NCI-H2171 (cell line): Measurements from ENCODE around the gene P2RX2.

Experiments
- DNase-seq: peaks from one replicate; lab custom pipeline; 2025; lab: John Stamatoyannopoulos, UW

The P2RX2 gene

DNA sequence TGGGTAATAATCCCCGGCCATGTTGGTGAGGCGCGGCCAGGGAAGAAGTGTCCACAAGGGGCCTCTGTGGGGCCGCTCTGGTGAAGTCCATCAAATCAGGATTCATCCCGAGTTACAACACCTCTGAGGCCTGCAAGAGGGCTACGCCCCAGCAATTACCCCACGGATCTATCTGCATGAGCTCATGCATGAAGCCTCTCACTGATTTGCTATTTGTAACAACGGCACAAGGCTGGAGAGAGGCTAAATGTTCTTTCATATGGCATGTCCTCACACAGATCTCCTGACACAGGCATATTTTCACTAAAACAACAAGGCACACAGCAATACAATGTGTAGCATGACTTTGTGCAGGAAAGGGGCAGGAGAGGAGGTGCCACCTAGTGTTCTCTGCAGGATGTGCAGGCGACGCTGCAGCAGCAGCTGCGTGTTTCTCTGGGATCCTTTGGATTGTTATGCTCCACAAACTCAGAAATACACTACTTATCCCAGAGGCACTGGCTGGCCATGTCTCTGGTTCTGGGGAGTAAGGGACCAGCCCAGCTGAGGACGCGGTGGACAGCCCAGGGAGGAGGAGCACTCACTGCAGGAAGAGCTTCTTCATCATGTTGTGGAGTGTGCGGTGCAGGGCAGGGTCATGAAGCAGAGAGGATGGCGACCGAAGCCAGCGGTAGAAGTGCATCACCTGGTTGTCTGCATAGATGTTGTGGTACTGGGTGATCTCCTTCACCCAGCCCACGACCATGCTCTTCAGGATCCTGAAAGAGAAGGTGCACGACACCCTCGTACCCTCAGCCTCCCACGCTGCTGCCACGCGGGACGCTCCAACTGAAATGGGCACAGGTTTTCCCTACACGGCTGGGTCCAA is 20.2 kb downstream of the P2RX2 start:
- no peak for DNase-seq

DNA sequence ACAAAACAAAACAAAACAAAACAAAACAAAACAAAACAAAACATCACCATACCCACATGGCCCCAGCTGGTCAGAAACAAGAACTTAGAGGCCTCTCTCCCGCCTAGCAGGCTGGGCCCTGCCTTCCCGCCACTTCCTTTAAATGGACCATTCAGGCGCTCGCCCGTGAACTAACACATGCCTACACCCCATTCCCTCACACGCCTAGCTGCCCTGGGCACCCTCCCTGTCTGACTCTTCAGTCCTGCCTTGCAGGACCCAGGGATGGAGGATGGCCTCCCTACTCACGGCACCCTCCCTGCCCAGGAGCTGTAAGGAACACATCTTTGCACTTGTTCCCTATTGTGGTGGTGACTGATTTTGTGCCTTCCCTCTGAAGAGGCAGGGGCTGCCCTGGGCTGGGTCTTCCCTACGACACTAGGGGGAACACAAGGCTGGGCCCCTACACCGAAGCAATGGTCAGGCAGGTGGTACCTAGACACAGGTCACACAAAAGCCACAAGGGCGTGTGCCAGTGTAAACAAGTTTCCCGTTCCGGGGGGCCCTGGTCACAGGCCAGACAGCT is 21.5 kb downstream of the P2RX2 start:
- no peak for DNase-seq

DNA sequence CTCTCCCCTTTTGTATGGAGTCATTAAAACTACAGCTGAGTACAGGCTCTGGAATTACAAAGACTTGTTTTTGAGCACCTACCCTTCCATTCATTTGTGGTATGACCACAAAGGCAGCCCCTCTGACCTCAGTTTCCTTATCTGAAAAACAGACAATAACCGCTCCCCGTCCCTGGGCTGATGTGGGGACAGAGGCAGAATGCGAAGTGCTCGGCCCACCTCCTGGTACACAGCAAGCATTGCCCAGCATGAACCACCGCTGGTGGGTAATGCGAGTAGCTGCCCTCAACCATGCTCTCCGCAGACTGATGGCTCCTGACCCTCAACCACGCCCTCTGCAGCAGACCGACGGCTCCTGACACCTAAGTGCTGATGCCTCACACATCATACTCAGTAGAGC is 22.4 kb downstream of the P2RX2 start:
- no peak for DNase-seq

DNA sequence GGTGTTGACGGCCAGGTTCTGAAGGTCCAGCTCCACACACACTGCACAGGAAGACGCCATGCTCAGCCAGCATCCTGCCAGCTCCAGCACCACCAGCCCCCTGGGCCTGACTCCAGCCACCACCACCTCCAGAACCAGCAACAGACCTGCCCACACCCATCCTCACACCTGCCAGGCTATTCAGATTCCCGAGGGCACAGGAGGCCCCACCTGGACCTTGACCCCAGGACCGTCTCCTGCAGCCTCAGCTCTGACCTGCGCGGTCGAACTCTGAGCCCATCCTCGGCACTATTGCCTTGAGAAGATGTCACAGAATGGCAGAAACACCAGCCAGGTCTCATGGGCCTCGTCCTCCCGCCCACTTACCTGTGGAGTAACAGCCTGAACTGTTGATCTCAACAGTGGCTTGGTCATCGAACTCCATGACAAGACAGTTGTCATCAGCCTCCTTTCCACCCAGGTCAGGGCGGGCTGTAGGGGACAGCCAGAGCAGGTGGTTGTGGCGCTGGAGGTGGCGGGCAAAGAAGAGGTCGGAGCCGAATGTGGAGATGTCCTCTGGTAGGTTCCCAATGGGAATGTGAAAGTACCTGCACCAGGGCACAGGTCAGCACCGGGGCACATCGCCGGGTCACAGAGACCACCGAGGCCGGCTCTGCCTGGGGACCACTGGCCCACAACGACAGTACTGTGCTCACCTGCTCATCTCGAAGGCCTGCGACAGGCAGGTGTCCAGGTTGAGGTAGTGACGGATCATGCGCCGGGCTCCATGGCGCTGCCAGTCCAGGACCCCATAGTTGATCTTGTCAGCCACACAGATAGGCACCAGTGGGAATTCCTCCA is 23.5 kb downstream of the P2RX2 start:
- DNase-seq, result no peak

DNA sequence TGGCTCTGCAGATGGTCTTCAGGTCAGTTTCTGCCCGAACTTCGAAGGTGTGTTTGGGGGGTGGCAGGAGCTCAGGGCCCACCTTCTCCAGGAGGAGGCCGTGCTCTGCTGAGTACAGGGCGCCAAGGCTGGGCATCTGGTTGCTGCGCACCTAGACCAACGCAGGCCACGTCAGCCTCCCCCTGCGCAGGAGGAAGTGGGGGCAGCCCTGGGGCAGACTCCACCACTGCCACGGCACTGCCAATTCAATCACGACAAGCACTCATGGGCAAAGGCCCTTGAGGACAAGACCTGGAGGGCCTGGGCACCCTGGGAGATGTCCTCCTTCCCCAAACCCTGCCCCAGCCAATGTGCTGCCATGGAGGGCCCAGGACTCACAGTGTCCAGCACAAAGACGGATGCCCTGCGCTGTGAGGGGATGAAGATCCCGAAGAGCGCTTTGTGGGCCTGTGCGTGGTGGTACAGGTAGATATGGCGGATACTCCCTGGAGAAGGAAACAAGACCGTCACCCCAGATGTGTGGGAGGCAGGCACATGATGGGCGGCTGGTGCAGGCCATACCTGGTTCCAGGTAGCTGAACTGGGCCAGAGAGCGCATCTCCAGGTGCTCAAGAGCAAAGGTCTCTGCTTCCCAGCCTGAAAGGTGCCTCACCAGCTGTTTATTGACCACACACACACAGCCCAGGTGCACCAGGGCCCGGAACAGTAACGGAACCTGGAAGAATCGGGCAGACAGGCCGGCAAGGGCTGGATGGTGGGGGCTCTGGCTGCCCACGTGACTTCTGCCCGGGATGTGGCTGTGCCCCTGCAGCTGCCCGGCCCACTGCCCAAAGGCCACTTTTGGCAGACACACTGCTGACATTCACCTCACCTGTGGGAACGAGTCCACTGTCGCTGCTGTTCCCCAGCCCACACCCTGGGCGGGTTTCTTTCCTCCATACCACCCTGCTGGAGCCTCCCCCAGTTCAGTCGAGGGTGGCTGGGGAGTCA is 24.6 kb downstream of the P2RX2 start:
- DNase-seq, result no peak

DNA sequence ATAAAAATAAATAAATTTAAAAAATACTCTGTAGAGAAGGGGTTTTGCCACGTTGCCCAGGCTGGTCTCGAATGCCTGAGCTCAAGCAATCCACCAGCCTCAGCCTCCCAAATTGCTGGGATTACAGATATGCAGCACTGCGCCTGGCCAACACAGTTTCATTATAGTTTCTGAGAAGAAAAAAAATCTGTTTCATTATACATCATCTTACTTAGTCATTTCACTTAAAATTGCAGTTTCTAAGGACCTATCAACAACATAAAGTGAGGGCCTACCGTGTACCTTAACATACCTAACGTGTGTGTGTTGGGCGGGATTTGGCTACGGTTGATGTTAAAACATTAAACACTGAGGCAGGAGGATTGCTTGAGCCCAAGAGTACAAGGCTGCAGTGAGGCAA is 28.3 kb downstream of the P2RX2 start:
- no peak for DNase-seq

DNA sequence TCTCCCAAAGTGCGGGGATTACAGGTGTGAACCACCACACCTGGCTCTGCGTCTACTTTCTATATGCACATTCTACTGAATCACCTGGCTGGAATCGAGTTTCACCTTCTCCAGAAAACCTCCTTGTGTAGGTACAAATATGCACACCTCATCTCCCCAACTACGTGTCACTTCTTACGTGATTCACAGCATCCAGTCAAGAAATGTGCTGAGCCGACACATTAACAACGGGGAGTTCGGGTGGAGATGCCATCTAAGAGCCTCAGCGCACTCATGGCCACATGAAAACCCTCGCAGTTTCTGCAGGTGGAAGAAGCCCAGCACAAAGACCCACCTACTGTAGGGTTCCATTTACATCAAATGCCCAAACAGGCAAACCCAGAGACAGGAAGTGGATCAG is 29.3 kb downstream of the P2RX2 start:
- DNase-seq, result no peak

DNA sequence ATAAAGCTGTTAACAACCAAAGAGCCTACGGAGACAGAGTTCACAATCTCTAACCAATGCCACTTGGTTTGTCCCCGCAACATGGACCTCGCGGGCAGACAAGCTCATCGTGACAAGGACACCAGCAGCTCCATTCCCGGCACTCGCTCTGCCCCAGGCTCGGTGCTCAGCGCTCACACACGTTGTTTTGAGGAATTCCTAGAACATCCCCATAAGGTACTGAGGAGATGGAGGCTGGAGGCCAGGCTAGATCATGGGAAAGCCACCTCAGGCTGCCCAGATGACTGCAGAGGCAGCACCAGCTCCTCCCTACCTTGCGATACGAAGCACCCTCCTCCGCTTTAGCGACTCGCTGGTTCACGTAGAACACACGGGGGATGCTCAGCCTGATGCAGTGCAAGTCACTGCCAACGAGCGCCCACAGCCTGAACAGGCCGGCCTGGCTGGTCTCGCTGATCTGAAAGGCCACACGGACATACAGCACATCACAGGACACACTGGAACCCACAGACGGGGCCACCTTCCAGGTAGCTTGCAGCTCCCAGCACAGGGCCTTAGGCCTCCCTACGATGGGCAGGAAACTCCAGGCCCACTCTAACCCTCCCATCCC is 30.1 kb downstream of the P2RX2 start:
- no peak for DNase-seq

DNA sequence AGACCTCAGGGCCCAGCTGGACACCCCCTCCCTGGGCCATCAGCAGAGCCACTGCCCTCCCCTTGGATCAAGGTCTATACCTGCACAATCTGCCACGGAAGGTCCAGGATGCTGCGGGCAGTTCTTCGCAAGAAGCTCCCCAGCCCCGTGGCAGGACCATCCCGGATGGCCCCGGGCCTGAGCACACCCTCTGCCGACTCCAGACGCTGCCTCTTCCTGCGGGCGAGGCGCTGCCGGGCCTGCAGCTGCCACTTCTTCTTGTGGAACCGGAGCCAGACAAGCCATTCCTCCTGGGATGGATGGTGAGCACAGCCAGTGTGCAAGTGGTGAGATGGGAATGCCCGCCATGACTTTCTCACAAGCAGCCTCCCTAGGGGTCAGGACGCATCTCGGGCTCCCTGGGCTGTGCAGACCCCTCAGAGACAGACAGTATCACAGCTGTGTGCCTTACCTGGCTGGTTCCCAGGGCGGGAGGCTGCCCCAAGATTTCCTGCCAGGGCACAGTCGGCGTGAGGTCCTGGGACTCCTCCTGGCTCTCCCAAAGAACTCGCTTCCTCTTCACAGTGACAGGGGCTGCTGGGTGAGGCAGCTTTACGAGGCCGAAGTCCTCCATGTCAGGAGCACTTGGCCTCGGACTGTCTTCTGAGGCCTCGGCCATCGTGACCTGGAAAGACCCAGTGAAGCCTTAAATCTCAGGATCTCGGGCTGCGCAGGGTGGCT is 30.8 kb downstream of the P2RX2 start:
- no peak for DNase-seq

DNA sequence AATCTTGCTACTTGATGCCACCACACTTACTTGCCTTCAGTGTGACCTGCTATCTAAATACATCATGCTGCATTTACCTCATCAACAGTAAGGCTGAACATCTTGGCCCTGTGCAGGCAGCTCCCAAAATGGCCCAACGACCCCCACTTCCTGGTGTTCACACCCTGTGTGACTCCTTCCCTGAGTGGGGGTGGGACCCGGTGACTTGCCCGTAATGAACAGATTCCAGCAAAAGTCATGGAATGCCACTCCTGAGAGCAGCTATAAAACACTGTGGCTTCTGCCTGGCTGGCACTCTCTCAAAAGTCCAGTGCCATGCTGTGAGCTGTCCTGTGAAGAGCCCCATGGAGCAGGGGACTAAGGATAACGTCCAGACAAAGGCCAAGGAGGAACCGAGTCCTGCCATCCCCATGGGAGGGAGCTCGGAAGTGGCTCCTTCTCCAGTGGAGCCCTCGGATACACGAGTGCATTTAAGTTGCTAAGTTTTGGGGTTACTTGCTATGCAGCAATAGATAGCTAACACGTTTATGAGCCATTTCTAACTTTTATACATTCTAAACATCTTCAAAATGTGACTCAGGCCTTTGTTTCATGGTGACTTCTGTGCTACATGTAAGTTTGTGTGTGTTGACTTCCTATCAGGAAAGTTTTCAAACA is 33.0 kb downstream of the P2RX2 start:
- no peak for DNase-seq

DNA sequence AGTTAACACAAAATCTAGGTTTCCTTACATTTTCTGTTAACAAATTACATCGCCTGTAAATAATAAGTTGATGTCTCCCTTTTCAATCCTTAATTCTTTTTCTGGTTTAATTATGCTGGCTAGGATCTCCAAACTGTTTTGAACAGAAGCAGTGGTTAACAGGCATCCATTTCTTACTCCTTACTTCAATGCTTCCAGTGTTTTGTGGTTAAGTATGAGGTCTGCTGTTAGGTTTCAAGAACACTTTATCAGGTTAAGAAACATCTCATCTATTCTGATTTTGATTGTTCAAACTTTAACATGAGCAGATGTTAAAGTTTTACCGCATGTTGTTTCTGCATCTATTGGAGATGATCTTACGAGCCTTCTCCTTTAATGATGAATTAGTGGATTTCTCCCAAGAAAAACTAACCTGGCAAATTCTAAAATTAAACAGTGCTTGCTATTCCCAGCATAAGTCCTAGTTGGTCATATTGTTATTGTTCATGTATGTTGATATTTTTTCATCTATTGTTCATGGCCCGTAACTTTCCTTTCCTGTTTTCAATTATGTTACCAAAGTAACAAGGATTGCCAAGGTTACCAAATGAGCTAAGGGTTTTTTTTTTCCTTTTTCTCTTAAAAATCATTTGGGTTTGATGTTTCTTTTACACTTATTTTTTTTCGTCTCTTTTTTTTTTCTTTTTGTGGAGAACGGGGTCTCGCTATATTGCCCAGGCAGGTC is 35.2 kb downstream of the P2RX2 start:
- DNase-seq, result no peak

DNA sequence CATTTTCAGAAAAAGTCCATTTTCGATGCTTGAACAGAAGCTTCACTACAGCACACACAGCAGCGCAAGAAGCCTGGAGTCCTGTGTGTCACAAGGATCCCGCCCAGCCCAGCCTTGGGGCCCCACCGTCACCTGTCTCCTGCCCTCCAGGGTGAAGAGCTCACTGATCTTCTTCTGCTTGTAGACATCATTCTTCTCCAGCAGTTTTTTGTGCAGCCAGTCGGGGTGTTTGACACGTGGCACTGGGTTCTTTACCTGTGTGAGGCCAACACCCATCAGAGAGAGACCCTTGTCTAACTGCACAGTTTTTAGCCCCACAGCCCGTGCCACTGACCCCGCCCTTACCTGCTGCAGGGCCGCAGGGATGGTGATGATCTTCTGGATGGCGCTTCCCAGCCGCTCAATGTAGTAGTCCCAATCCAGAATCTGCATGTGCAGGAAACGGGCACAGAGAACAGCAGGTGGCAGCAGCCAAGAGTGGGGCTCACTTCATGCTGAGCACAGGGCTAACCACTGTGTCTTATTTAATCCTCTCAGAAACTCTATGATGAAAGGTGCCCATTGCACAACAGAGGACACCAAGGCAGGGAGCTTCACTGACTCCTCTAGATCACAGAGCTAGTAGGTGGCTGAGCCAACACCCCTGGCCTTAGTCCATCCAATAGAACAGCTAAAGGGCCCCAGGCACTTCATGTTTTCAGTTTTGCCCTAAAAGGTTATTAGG is 38.6 kb downstream of the P2RX2 start:
- no peak for DNase-seq

DNA sequence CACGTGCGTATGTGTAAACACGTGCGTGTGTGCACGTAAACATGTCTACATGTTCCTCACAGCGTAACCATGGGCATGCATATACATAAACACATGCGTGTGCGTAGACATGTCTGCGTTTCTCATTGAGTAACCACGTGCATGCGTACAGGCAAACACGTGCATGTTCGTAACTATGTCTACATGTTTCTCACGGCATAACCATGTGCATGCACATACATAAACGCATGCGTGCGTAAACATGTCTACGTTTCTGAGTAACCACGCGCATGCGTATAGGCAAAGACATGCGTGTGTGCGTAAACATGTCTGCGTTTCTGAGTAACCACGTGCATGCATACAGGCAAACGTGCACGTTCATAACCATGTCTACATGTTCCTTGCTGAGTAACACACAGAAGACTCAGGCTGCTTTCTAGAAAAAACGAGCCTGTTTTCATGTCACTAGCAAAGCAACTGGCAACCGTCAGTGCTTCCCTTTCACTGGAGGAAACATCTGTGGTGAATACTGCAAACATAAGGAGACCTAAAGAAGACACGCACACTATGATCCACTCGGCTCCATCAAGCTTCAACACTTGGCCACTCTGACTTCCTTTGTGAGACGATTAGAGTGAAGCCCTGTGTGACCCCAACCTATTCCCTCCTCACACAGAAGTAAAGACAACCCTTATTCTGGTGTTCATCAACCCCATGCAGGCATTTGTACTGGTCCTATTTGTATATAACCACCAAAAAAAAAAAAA is 39.7 kb downstream of the P2RX2 start:
- no peak for DNase-seq

DNA sequence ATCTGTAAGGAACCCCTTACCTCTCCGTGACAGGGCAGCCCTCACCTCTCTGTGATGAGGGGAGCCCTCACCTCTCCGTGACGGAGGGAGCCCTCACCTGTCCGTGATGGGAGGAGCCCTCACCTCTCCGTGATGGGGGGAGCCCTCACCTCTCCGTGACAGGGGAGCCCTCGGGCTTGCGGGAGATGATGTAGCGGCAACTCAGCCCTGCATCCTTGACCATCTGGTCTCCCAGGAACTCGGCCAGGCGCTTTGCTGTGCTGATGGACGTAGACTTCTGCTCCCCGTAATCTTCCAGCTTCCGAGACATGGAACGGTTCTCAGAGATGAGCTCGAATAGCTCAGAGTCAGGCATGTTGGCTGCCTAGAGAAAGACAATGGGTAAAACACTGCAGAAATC is 40.6 kb downstream of the P2RX2 start:
- no peak for DNase-seq

DNA sequence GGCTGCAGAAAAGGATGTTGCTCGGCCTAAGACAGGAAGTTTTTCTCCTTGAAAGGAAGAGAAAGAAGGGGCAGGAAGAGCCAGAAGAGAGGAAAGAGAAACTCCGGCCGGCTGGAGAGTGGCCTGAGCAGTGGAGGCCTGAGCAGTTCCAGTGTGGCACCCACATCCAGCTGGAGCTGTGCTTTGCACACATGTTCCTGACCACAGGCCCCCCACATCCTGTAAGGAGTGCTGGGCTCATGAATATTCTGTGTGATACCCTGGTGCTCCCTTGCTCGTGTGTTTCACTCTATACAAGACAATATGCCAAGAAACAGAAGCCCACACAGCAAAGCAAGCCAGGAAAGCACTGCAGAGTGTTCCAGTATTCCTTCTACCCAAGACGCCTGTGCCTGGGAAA is 41.5 kb downstream of the P2RX2 start:
- no peak for DNase-seq

DNA sequence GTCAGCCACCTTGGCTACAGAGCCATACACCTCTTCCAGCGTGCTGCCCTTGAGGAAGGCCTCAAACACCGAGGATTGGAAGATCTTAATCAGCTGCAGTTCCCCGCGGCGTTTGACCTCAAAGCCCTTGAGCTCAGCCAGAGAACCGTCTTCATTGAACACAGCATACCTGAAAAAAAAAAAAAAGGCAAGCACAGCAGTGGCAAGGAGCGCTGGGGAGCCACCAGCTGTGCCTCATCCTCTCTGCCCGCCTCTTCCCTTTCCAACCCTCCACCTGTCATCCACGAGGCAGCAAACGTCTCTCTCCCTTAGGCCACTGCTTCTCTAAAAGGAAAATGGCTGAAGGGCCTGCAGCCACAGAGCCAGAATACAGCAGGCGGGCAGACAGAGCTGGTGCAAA is 42.4 kb downstream of the P2RX2 start:
- no peak for DNase-seq

DNA sequence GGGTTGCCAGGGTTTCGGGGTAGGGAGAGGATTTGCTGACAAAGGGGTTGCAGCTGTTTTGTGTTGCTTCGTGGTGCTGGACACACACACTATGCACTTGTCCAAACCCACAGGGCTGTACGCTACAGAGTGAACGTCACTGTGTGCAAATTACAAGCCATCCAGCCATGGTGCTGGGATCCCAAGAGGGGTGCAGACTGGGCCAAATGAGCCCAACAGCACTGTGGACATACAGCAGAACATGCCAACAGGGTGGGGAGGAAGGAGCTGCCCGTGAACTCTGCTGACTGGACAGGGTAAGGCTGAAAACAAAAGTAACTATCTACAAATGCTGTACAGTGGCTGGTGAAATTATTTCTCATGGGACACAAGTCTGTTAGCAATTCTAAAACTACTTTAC is 43.4 kb downstream of the P2RX2 start:
- DNase-seq, result no peak
